GM19324 (cell line): ENCODE data around the gene DNPH1.

Experiments used
- ATAC-seq: cut with Tn5 transposase; IDR thresholded peaks from one replicate; pipeline ENCODE4 v1.9.1; 2021; ENCODE audit warnings: mild to moderate bottlenecking, moderate library complexity; ENCODE audit not compliant: unreplicated experiment, low FRiP score

Gene DNPH1

GRCh38 chr6:43247114-43247999 is 18.1 kb upstream of the DNPH1 start:
- peak; percentile 71 for ATAC-seq

GRCh38 chr6:43246301-43247113 is 17.2 kb upstream of the DNPH1 start:
- ATAC-seq = peak; percentile 31

GRCh38 chr6:43243664-43244321 is 14.5 kb upstream of the DNPH1 start:
- no peak for ATAC-seq

- no peak for ATAC-seq
Measured at GRCh38 chr6:43242908-43243663, 13.8 kb upstream of the DNPH1 start, which contains the start of gene TTBK1. TTBK1 (plus strand) TSS chr6:43243481; CDS start chr6:43246661, 3,180 bp downstream.

- no peak for ATAC-seq
Measured at GRCh38 chr6:43241446-43241845, 12.2 kb upstream of the DNPH1 start.

- no peak for ATAC-seq
Measured at GRCh38 chr6:43240950-43241349, 11.7 kb upstream of the DNPH1 start.

- no peak for ATAC-seq
Measured at GRCh38 chr6:43239054-43239453, 9.8 kb upstream of the DNPH1 start.

GRCh38 chr6:43235841-43236240 is 6.6 kb upstream of the DNPH1 start:
- ATAC-seq = no peak

GRCh38 chr6:43231735-43232450 is 2.6 kb upstream of the DNPH1 start:
- no peak for ATAC-seq

- no peak for ATAC-seq
Measured at GRCh38 chr6:43231053-43231452, 1.8 kb upstream of the DNPH1 start.

GRCh38 chr6:43229803-43230620 is 731 bp upstream of the DNPH1 start:
- ATAC-seq = no peak

- ATAC-seq = no peak
Measured at GRCh38 chr6:43226192-43226851, 3.0 kb downstream of the DNPH1 start.

- no peak for ATAC-seq
Measured at GRCh38 chr6:43223175-43223574, 6.1 kb downstream of the DNPH1 start.

- ATAC-seq = no peak
Measured at GRCh38 chr6:43222418-43223059, 6.7 kb downstream of the DNPH1 start.

- no peak for ATAC-seq
Measured at GRCh38 chr6:43221046-43221972, 8.0 kb downstream of the DNPH1 start.

- no peak for ATAC-seq
Measured at GRCh38 chr6:43220439-43220951, 8.8 kb downstream of the DNPH1 start.
